Endothelial cell of umbilical vein (primary cell): ENCODE results near the gene ANAPC13. TPM values are rescaled to one million over a fixed set of nuclear protein-coding genes. Genes with fewer than 3 reads are reported as not detected.

Source experiments
- BruUV-seq: library from RNA; stranded (reverse); fragments of 400-500 nt; replicated peaks from 2 replicates; lab custom pipeline; 2021; lab: Mats Ljungman, UMichigan
- CTCF ChIA-PET: fragments of 300-600, 350-600 bp; sonication (Branson Sonifier 250); formaldehyde crosslinking; loops from one replicate; lab custom pipeline; 2021; ENCODE audit warnings: antibody characterized with exemption, inconsistent platforms; lab: Charles Lee
- POLR2A ChIA-PET: fragments of 300-600, 350-600 bp; sonication (Branson Sonifier 250); formaldehyde crosslinking; loops from one replicate; lab custom pipeline; 2021; ENCODE audit warnings: antibody characterized with exemption, inconsistent platforms; lab: Charles Lee
- DNase-seq: peaks from one replicate; pipeline ENCODE4 v3.0.0-alpha.2; 2011; ENCODE audit warnings: low read depth, low spot score
- FAIRE-seq: peaks from 2 replicates; lab custom pipeline; 2011; peaks lifted over from hg19 to GRCh38; lab: Jason Lieb, UNC
- H2AFZ ChIP-seq: 2 replicates; pipeline ENCODE4 v1.6.0; 2012; ENCODE audit warnings: low read depth, low read length, control low read depth, inconsistent platforms
- H3K27ac ChIP-seq: 2 replicates; pipeline ENCODE4 v1.5.1; 2011; ENCODE audit warnings: low read depth, mild to moderate bottlenecking, control low read depth, low read length, moderate library complexity; ENCODE audit not compliant: insufficient read depth
- H3K27me3 ChIP-seq, 2 experiments: 2 replicates each; pipeline versions ENCODE4 v1.6.0 to v1.6.1; 2011; ENCODE audit warnings: low read length in 2 of 2, mixed read lengths in 1 of 2; ENCODE audit not compliant: control insufficient read depth in 2 of 2, insufficient read depth in 2 of 2
- H3K36me3 ChIP-seq, 2 experiments: 2 replicates in 1 of 2; 3 replicates in 1 of 2; pipeline ENCODE4 v1.5.1; 2011; ENCODE audit warnings: low read length in 2 of 2, mild to moderate bottlenecking in 1 of 2, moderate library complexity in 1 of 2; ENCODE audit not compliant: control insufficient read depth in 2 of 2, insufficient read depth in 2 of 2; ENCODE audit errors: extremely low read depth in 1 of 2
- H3K4me1 ChIP-seq: 3 replicates; pipeline ENCODE4 v1.5.1; 2011; ENCODE audit warnings: mild to moderate bottlenecking, low read length; ENCODE audit not compliant: control insufficient read depth, insufficient read depth; ENCODE audit errors: extremely low read depth
- H3K4me2 ChIP-seq: 2 replicates; pipeline ENCODE4 v1.6.1; 2011; ENCODE audit warnings: low read length, control low read depth, mixed read lengths; ENCODE audit not compliant: insufficient read depth
- H3K4me3 ChIP-seq, 3 experiments: fragments of 200-600 bp in 1 of 3; sonication (generic), shearing (Covaris generic) in 1 of 3; replicated peaks in 1 of 3; 2 replicates each; pipeline ENCODE4 v1.5.1; 2011 to 2016; ENCODE audit warnings: control low read depth in 3 of 3, low read length in 3 of 3, mild to moderate bottlenecking in 2 of 3, inconsistent platforms in 1 of 3, low read depth in 1 of 3, moderate library complexity in 1 of 3; ENCODE audit not compliant: insufficient read depth in 1 of 3
- H3K79me2 ChIP-seq: 2 replicates; pipeline ENCODE4 v1.6.0; 2012; ENCODE audit warnings: low read length, inconsistent platforms; ENCODE audit not compliant: control insufficient read depth, insufficient read depth
- H3K9ac ChIP-seq: replicated peaks from 2 replicates; pipeline ENCODE3; 2011; ENCODE audit warnings: low read length, control low read depth; ENCODE audit not compliant: insufficient read depth; ENCODE audit errors: extremely low read depth
- H3K9me1 ChIP-seq: replicated peaks from 3 replicates; pipeline ENCODE4 v1.6.0; 2011; ENCODE audit warnings: mild to moderate bottlenecking, low read length; ENCODE audit not compliant: control insufficient read depth, insufficient read depth; ENCODE audit errors: extremely low read depth
- H3K9me3 ChIP-seq: replicated peaks from 2 replicates; pipeline ENCODE4 v1.5.1; 2012; ENCODE audit warnings: low read length, inconsistent platforms; ENCODE audit not compliant: control insufficient read depth, insufficient read depth
- H4K20me1 ChIP-seq: replicated peaks from 2 replicates; pipeline ENCODE3; 2011; ENCODE audit warnings: mild to moderate bottlenecking, low read length; ENCODE audit not compliant: control insufficient read depth, insufficient read depth; ENCODE audit errors: extremely low read depth
- CTCF ChIP-seq, 2 donors: IDR thresholded peaks; 1 replicate in 1 of 2; 2 replicates in 1 of 2; pipeline ENCODE4 v1.5.1; 2011; ENCODE audit warnings: low read length in 2 of 2, mild to moderate bottlenecking in 2 of 2, moderate library complexity in 2 of 2, control low read depth in 1 of 2, inconsistent platforms in 1 of 2, low read depth in 1 of 2; ENCODE audit not compliant: insufficient read depth in 1 of 2; ENCODE audit errors: extremely low read depth in 1 of 2
- EZH2 ChIP-seq: IDR thresholded peaks from 2 replicates; pipeline ENCODE4 v1.6.1; 2012; ENCODE audit warnings: borderline replicate concordance, low read depth, mild to moderate bottlenecking, moderate library complexity, low read length, inconsistent platforms; ENCODE audit not compliant: severe bottlenecking
- FOS ChIP-seq: IDR thresholded peaks from 2 replicates; pipeline ENCODE4 v1.6.1; 2011; ENCODE audit warnings: mild to moderate bottlenecking, low read length, moderate library complexity, borderline replicate concordance; ENCODE audit not compliant: insufficient read depth
- GATA2 ChIP-seq: IDR thresholded peaks from 2 replicates; pipeline ENCODE4 v1.7.0; 2011; ENCODE audit warnings: low read depth, mild to moderate bottlenecking, moderate library complexity, mixed read lengths, low read length; ENCODE audit not compliant: insufficient read length, insufficient read depth
- JUN ChIP-seq: IDR thresholded peaks from 2 replicates; pipeline ENCODE4 v1.6.1; 2011; ENCODE audit warnings: borderline replicate concordance, low read depth; ENCODE audit not compliant: insufficient read length, insufficient read depth
- MAX ChIP-seq: IDR thresholded peaks from 2 replicates; pipeline ENCODE4 v1.6.1; 2011; ENCODE audit not compliant: insufficient read depth, insufficient read length
- MYC ChIP-seq: IDR thresholded peaks from one replicate; pipeline ENCODE4 v1.6.1; 2011; ENCODE audit warnings: mild to moderate bottlenecking, low read depth, low read length
- POLR2AphosphoS5 ChIP-seq: IDR thresholded peaks from 2 replicates; pipeline ENCODE4 v1.6.1; 2012; ENCODE audit warnings: low read depth, mild to moderate bottlenecking, control low read depth, low read length, moderate library complexity; ENCODE audit not compliant: insufficient read depth
- dilution Hi-C: fragments of 300-500 bp; cut with MboI; formaldehyde crosslinking; loops from one replicate; pipeline ENCODE4 v1.15.0; 2019; ENCODE audit warnings: low sequenced_read_pairs; ENCODE audit not compliant: extremely low pct_ligation_motif_present
- intact Hi-C: fragments of 100-400 bp; cut with micrococcal nuclease; formaldehyde crosslinking; loops from one replicate; pipeline ENCODE4 v1.10.0; 2022
- polyA plus RNA-seq, 4 experiments: library from polyadenylated mRNA; depleted of rRNA in 3 of 4; stranded (reverse) in 3 of 4; unstranded in 1 of 4; fragments of >200 nt; gene quantifications; 2 replicates each; pipeline versions ENCODE4 v1.2.1 to v1.2.3, GENCODE V29; 2011 to 2012; ENCODE audit warnings: missing spikeins in 1 of 4
- total RNA-seq: library from RNA; stranded (reverse); gene quantifications from 2 replicates; pipeline ENCODE4 v1.2.3, GENCODE V29; 2021

ANAPC13 gene
- total and polyA plus RNA-seq, 2 donors (not counting 3 experiments of a cell fraction or from before 2014, with no cell fraction given) = 48.4 to 50.8 TPM

DNA sequence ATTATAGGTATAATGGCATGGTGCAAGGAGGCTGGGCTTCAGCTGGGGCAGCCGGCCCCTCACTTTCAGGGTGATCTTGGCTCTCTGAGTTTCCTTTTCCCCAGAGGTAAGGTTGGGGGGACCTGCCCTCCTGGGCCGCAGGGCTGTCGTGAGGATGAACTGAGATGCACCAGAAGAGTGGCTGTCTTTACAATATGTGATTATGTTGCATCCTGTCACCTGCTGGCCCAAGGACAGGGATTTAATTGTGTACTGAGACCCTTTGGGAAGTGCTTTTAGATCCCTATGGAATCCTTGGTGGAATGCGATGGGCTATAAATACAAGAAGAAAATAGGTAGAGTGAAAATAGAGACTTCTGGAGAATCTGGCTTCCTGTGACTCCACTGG is 22.1 kb downstream of the ANAPC13 start:
- H3K4me1 ChIP-seq = peaks cover 9% of the 10 kb centered on the region
- POLR2A ChIA-PET = no interaction called here

GRCh38 chr3:134462331-134462941 is 23.3 kb downstream of the ANAPC13 start:
- Histone ChIP-seq H2AFZ (peak overlapping the region; percentile 90), H3K27ac (no peak overlapping the region), H3K27me3 (peaks cover 0 to 4% of the 10 kb centered on the region in 2 experiments), H3K9me3 (no peaks in the 10 kb centered on the region), H3K36me3 (no peaks in the 10 kb centered on the region), H3K4me3 (no peak overlapping the region), H3K9me1 (no peaks in the 10 kb centered on the region), H4K20me1 (no peaks in the 10 kb centered on the region), H3K4me2 (peak overlapping the region; percentile 61), H3K4me1 (peaks cover 9% of the 10 kb centered on the region), H3K9ac (no peak overlapping the region), H3K79me2 (no peaks in the 10 kb centered on the region)
- ChIA-PET POLR2A (no interaction called here), CTCF (interaction anchor here (1.0 kb wide), 1 partner anchor 30 kb away, joined by 3 read pairs; no protein-coding TSS in a partner anchor)
- DNase-seq = peak; percentile 33
- BruUV-seq = no TSS peak
- no peak for TF ChIP-seq FOS
- TF ChIP-seq MAX = no peak
- no peak for TF ChIP-seq POLR2AphosphoS5
- no peak for TF ChIP-seq GATA2
- no peak for TF ChIP-seq JUN
- no peak for TF ChIP-seq EZH2
- no peak for TF ChIP-seq CTCF (IDR thresholded peaks at IDR 0.05; ENCODE audit: extremely low read depth in 1 of 2, insufficient read depth in 1 of 2, low read depth in 1 of 2, low read length in 2 of 2)
- no peak for TF ChIP-seq MYC
- no peak for FAIRE-seq
- intact Hi-C loops (no loop called here), dilution Hi-C loops (no loop called here)

More for the DNA sequence above, 22.1 kb downstream of the ANAPC13 start:
- no peak overlapping the region for H3K9ac ChIP-seq
- no peak overlapping the region for H3K4me2 ChIP-seq
- DNase-seq (no peak), FAIRE-seq (no peak)
- H3K9me1 ChIP-seq = no peaks in the 10 kb centered on the region
- H4K20me1 ChIP-seq = no peaks in the 10 kb centered on the region
- H3K4me3 ChIP-seq = no peak overlapping the region
- no peaks in the 10 kb centered on the region for H3K9me3 ChIP-seq
- H3K27ac ChIP-seq = no peak overlapping the region
- TF ChIP-seq MAX = no peak
- no TSS peak for BruUV-seq
- H3K79me2 ChIP-seq = no peaks in the 10 kb centered on the region
- intact Hi-C loops (no loop called here), dilution Hi-C loops (no loop called here)
- CTCF ChIA-PET = interaction anchor here (1.8 kb wide), 1 partner anchor 10 kb away, joined by 6 read pairs; no protein-coding TSS in a partner anchor
- H3K27me3 ChIP-seq = no peaks in the 10 kb centered on the region
- H2AFZ ChIP-seq = no peak overlapping the region
- no peaks in the 10 kb centered on the region for H3K36me3 ChIP-seq
